Erythroblast (primary cell): ENCODE results near the gene KCNMA1.

Experiments
- GATA1 ChIP-seq: IDR thresholded peaks from 2 replicates; pipeline ENCODE4 v1.6.1; 2011; ENCODE audit warnings: low read depth, mild to moderate bottlenecking, control low read depth, low read length, moderate library complexity
- POLR2A ChIP-seq: IDR thresholded peaks from 2 replicates; pipeline ENCODE4 v1.6.1; 2011; ENCODE audit warnings: mild to moderate bottlenecking, low read length

DNA sequence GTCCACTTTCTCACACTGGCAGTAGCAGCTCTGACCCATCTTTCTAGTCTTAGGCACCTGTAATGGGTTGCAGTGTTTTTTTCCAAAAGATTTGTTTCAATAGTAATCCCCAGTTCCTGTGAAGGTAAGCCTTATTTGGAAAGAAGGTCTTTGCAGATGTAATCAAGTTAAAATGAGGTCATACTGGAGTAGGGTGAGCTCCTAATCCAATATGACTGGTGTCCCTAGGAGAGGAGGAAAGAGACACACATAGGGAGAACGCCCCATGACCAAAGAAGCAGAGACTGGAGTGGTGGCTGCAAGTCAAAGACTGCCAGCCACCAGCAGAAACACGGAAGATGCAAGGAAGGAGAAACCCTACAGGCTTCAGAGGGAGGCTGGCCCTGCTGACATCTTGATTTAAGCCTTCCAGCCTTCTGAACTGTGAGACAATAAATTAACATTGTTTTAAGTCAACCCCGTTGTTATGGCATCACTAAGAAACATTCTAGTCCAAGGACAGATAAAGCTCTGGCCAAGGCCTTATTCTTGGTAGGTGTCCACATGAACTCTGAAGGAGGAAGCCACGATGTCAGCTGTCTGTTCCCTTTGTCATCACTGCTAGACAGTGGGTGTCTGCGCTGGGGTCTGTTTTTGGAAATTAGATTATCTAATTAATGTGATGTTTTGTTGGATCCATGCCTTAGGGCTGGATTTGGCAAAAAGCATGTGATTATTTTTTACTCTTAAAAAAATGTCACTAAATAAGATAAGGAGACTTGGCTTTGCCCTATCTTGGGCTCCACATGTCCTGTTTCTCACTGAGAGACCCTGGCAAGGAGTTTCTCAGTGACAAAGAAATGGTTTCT, 214.9 kb downstream of the KCNMA1 start:
- TF ChIP-seq POLR2A = no peak
- TF ChIP-seq GATA1 = no peak
